IMR-90 (cell line): ENCODE measurements around the gene CDT1. TPM values are rescaled to one million over a fixed set of nuclear protein-coding genes. Genes with fewer than 3 reads are reported as not detected.

Experiments
- ATAC-seq: fragments of 200-7000 bp; cut with Tn5 transposase; 2 replicates; pipeline ENCODE4 v1.9.1; 2020; ENCODE audit warnings: low read depth, mild to moderate bottlenecking, moderate library complexity
- BruUV-seq: library from RNA; stranded (reverse); fragments of 400-500 nt; replicated peaks from 2 replicates; lab custom pipeline; 2021; lab: Mats Ljungman, UMichigan
- CTCF ChIA-PET: fragments of 300-600 bp; formaldehyde crosslinking; extraction: SDS; loops from one replicate; lab custom pipeline; 2021; ENCODE audit warnings: antibody characterized with exemption; lab: Yijun Ruan, JAX
- POLR2A ChIA-PET: fragments of 300-600 bp; sonication (Branson Sonifier 250); formaldehyde crosslinking; loops from one replicate; lab custom pipeline; 2022; ENCODE audit warnings: antibody characterized with exemption; ENCODE audit not compliant: unreplicated experiment; lab: Charles Lee
- DNase-seq: peaks from one replicate; pipeline ENCODE4 v3.0.0; 2013
- H2AFZ ChIP-seq: replicated peaks from 2 replicates; pipeline ENCODE3; 2013; ENCODE audit warnings: low read length, mild to moderate bottlenecking; ENCODE audit not compliant: poor library complexity
- H2AK5ac ChIP-seq: 2 replicates; pipeline ENCODE4 v1.6.1; 2013; ENCODE audit warnings: low read depth, low read length, inconsistent platforms
- H2AK9ac ChIP-seq: replicated peaks from 2 replicates; pipeline ENCODE3; 2013; ENCODE audit warnings: mild to moderate bottlenecking, low read depth, low read length, moderate library complexity; ENCODE audit not compliant: poor library complexity
- H2BK120ac ChIP-seq: 2 replicates; pipeline ENCODE4 v1.6.1; 2013; ENCODE audit warnings: low read depth, low read length, inconsistent platforms
- H2BK15ac ChIP-seq: 3 replicates; pipeline ENCODE4 v1.6.1; 2013; ENCODE audit warnings: low read depth, low read length, inconsistent platforms
- H2BK20ac ChIP-seq: 2 replicates; pipeline ENCODE4 v1.6.1; 2013; ENCODE audit warnings: low read depth, mild to moderate bottlenecking, inconsistent platforms, low read length, moderate library complexity
- H2BK5ac ChIP-seq: 2 replicates; pipeline ENCODE4 v1.6.1; 2013; ENCODE audit warnings: mild to moderate bottlenecking, low read depth, low read length, inconsistent platforms; ENCODE audit not compliant: poor library complexity, severe bottlenecking
- H3K14ac ChIP-seq: replicated peaks from 2 replicates; pipeline ENCODE4 v1.6.1; 2013; ENCODE audit warnings: low read depth, low read length, inconsistent platforms
- H3K18ac ChIP-seq: 2 replicates; pipeline ENCODE4 v1.6.1; 2013; ENCODE audit warnings: low read depth, low read length, control low read depth
- H3K23ac ChIP-seq: 2 replicates; pipeline ENCODE4 v1.6.1; 2013; ENCODE audit warnings: low read depth, low read length, inconsistent platforms
- H3K27ac ChIP-seq: 2 replicates; pipeline ENCODE4 v1.5.1; 2013; ENCODE audit warnings: mild to moderate bottlenecking, control low read depth, low read length; ENCODE audit not compliant: insufficient read depth
- H3K27me3 ChIP-seq: 2 replicates; pipeline ENCODE4 v1.6.1; 2013; ENCODE audit warnings: low read length; ENCODE audit not compliant: control insufficient read depth, insufficient read depth
- H3K36me3 ChIP-seq: 2 replicates; pipeline ENCODE4 v1.6.1; 2013; ENCODE audit warnings: low read length, mixed read lengths; ENCODE audit not compliant: control insufficient read depth, insufficient read depth
- H3K4ac ChIP-seq: 2 replicates; pipeline ENCODE4 v1.6.1; 2013; ENCODE audit warnings: low read depth, low read length, inconsistent platforms
- H3K4me1 ChIP-seq: 2 replicates; pipeline ENCODE4 v1.6.1; 2013; ENCODE audit warnings: low read length, mixed read lengths; ENCODE audit not compliant: control insufficient read depth, insufficient read depth
- H3K4me2 ChIP-seq: 2 replicates; pipeline ENCODE4 v1.6.1; 2013; ENCODE audit warnings: low read depth, mild to moderate bottlenecking, control low read depth, low read length, moderate library complexity
- H3K4me3 ChIP-seq: 2 replicates; pipeline ENCODE4 v1.5.1; 2013; ENCODE audit warnings: low read depth, mild to moderate bottlenecking, control low read depth, low read length, moderate library complexity; ENCODE audit not compliant: insufficient read depth
- H3K56ac ChIP-seq: 2 replicates; pipeline ENCODE4 v1.6.1; 2013; ENCODE audit warnings: low read length, inconsistent platforms; ENCODE audit not compliant: insufficient read depth; ENCODE audit errors: extremely low read depth
- H3K79me1 ChIP-seq, 2 experiments: 2 replicates each; pipeline ENCODE4 v1.6.1; 2013; ENCODE audit warnings: low read length in 2 of 2, inconsistent platforms in 1 of 2, low read depth in 1 of 2
- H3K9ac ChIP-seq: 2 replicates; pipeline ENCODE4 v1.6.1; 2013; ENCODE audit warnings: low read depth, low read length, control low read depth
- H3K9me1 ChIP-seq: 2 replicates; pipeline ENCODE4 v1.6.1; 2013; ENCODE audit warnings: low read length, inconsistent platforms; ENCODE audit not compliant: insufficient read depth
- H3K9me3 ChIP-seq: 2 replicates; pipeline ENCODE4 v1.6.1; 2013; ENCODE audit warnings: low read length; ENCODE audit not compliant: control insufficient read depth, insufficient read depth
- H4K20me1 ChIP-seq: 2 replicates; pipeline ENCODE4 v1.6.1; 2013; ENCODE audit warnings: low read length, inconsistent platforms; ENCODE audit not compliant: insufficient read depth
- H4K5ac ChIP-seq: 2 replicates; pipeline ENCODE4 v1.6.1; 2013; ENCODE audit warnings: mild to moderate bottlenecking, low read depth, low read length, control low read depth
- H4K8ac ChIP-seq, 2 experiments: 2 replicates each; pipeline ENCODE4 v1.6.1; 2013; ENCODE audit warnings: low read depth in 2 of 2, low read length in 2 of 2, control low read depth in 1 of 2, inconsistent platforms in 1 of 2
- H4K91ac ChIP-seq: 2 replicates; pipeline ENCODE4 v1.6.1; 2013; ENCODE audit warnings: low read depth, low read length, inconsistent platforms; ENCODE audit not compliant: insufficient read depth
- BHLHE40 ChIP-seq: fragments of 150-350 bp; IDR thresholded peaks from 2 replicates; pipeline ENCODE4 v1.6.1; 2016; ENCODE audit warnings: mild to moderate bottlenecking, low read depth, low read length
- CEBPB ChIP-seq: IDR thresholded peaks from 2 replicates; pipeline ENCODE4 v1.6.1; 2012; ENCODE audit warnings: low read depth, low read length, improper control_type of control experiment
- CHD1 ChIP-seq: IDR thresholded peaks from 2 replicates; pipeline ENCODE4 v1.6.1; 2012; ENCODE audit warnings: low read depth, low read length, improper control_type of control experiment
- FOS ChIP-seq: fragments of 150-350 bp; IDR thresholded peaks from 2 replicates; pipeline ENCODE4 v1.6.1; 2016; ENCODE audit warnings: low read depth, low read length
- MAZ ChIP-seq: IDR thresholded peaks from 2 replicates; pipeline ENCODE4 v1.6.1; 2012; ENCODE audit warnings: low read depth, mild to moderate bottlenecking, low read length, improper control_type of control experiment, moderate library complexity, borderline replicate concordance
- NFE2L2 ChIP-seq: fragments of 150-350 bp; IDR thresholded peaks from 2 replicates; pipeline ENCODE4 v1.6.1; 2016; ENCODE audit warnings: low read depth, mild to moderate bottlenecking, low read length
- POLR2A ChIP-seq: IDR thresholded peaks from 2 replicates; pipeline ENCODE4 v1.6.1; 2012; ENCODE audit warnings: mild to moderate bottlenecking, low read depth, low read length
- RFX5 ChIP-seq: IDR thresholded peaks from 2 replicates; pipeline ENCODE4 v1.8.0; 2012; ENCODE audit warnings: low read depth, mild to moderate bottlenecking, low read length, moderate library complexity
- SMC3 ChIP-seq: fragments of 150-350 bp; IDR thresholded peaks from 2 replicates; pipeline ENCODE4 v1.6.1; 2016; ENCODE audit warnings: low read depth, mild to moderate bottlenecking, antibody characterized with exemption, low read length, moderate library complexity
- WGBS, 2 experiments: methylation state at CpG; one replicate each; pipeline versions ENCODE4 v1.1.5 to v1.1.7; 2013; ENCODE audit warnings: missing lambda C conversion rate in 2 of 2; ENCODE audit not compliant: insufficient read length in 1 of 2; ENCODE audit errors: extremely low coverage in 2 of 2; 5-methylcytosine and 5-hydroxymethylcytosine counted together
- dilution Hi-C: fragments of 300-500 bp; cut with HindIII; formaldehyde crosslinking; loops from one replicate; pipeline ENCODE4 v1.14.3; 2018; ENCODE audit warnings: low sequenced_read_pairs; ENCODE audit not compliant: unreplicated experiment
- in situ Hi-C: fragments of 300-500 bp; cut with MboI; formaldehyde crosslinking; loops from 3 replicates; pipeline ENCODE4 v1.14.3; 2019; ENCODE audit warnings: low sequenced_read_pairs, inconsistent platforms, mixed read lengths
- intact Hi-C: fragments of 100-400 bp; cut with micrococcal nuclease; formaldehyde crosslinking; loops from 2 replicates; pipeline ENCODE4 v1.10.0; 2022
- polyA plus RNA-seq, 3 experiments: library from polyadenylated mRNA; depleted of rRNA; stranded (reverse); fragments of >200 nt; gene quantifications; 2 replicates each; pipeline ENCODE4 v1.2.3, GENCODE V29; 2012; ENCODE audit warnings: low replicate concordance in 1 of 3
- total RNA-seq: library from RNA; depleted of rRNA; stranded (reverse); fragments of >200 nt; gene quantifications from 2 replicates; pipeline ENCODE4 v1.2.3, GENCODE V29; 2012
- TF ChIP-seq, protein P1 (sequence below): fragments of 150-350 bp; IDR thresholded peaks from 2 replicates; pipeline ENCODE4 v1.6.1; 2016; ENCODE audit warnings: low read depth, mild to moderate bottlenecking, low read length, moderate library complexity, borderline replicate concordance
- TF ChIP-seq, protein P2 (sequence below): conservative IDR thresholded peaks from 2 replicates; pipeline ENCODE4 v1.5.1; 2012; ENCODE audit warnings: mild to moderate bottlenecking, low read depth, low read length, improper control_type of control experiment

The CDT1 gene
- total and polyA plus RNA-seq, 2 of the 4 experiments (the other 2 are of a cell fraction): 3.2 to 11.8 TPM

- peak overlapping the region; percentile 2 for H2AFZ ChIP-seq
- H3K27me3 ChIP-seq: peaks cover 2% of the 10 kb centered on the region; the same call in 1 of the 2 replicates
- H3K9ac ChIP-seq: no peak overlapping the region
- 65% methylated on average over 22 of the region's 35 CpGs; no CpG with 5 or more reads in 1 of the 2 experiments for WGBS, 2 experiments
- no peak overlapping the region for H2BK5ac ChIP-seq
- H3K56ac ChIP-seq: no peak overlapping the region
- ChIA-PET POLR2A (no interaction called here), CTCF (no interaction called here)
- DNase-seq (no peak), ATAC-seq (no peak)
- no peak overlapping the region for H2BK120ac ChIP-seq
- dilution Hi-C loops (no loop called here), in situ Hi-C loops (no loop called here), intact Hi-C loops (no loop called here)
- no peak overlapping the region for H2AK5ac ChIP-seq
- H4K91ac ChIP-seq: no peak overlapping the region
- no peak overlapping the region for H3K4me2 ChIP-seq
- peaks cover 6% of the 10 kb centered on the region for H3K4me1 ChIP-seq
- H3K27ac ChIP-seq: no peak overlapping the region
- H4K8ac ChIP-seq: no peak overlapping the region
- no peaks in the 10 kb centered on the region for H3K36me3 ChIP-seq
- H2BK15ac ChIP-seq: no peak overlapping the region
- no peaks in the 10 kb centered on the region for H3K9me3 ChIP-seq
- H2BK20ac ChIP-seq: no peak overlapping the region
- no peaks in the 10 kb centered on the region for H3K79me1 ChIP-seq
- H4K20me1 ChIP-seq: no peaks in the 10 kb centered on the region; the same call in 1 of the 2 replicates
- no peak overlapping the region for H2AK9ac ChIP-seq
- H3K4me3 ChIP-seq: no peak overlapping the region
- no TSS peak for BruUV-seq
- no peak overlapping the region for H3K18ac ChIP-seq
- H3K14ac ChIP-seq: no peak overlapping the region
- no peak overlapping the region for H3K23ac ChIP-seq
- H4K5ac ChIP-seq: no peak overlapping the region
- TF ChIP-seq CEBPB (no peak), CHD1 (no peak), SMC3 (no peak), NFE2L2 (no peak), FOS (no peak), BHLHE40 (no peak), POLR2A (no peak), MAZ (no peak), RFX5 (no peak)
- TF ChIP-seq, protein P1, sequence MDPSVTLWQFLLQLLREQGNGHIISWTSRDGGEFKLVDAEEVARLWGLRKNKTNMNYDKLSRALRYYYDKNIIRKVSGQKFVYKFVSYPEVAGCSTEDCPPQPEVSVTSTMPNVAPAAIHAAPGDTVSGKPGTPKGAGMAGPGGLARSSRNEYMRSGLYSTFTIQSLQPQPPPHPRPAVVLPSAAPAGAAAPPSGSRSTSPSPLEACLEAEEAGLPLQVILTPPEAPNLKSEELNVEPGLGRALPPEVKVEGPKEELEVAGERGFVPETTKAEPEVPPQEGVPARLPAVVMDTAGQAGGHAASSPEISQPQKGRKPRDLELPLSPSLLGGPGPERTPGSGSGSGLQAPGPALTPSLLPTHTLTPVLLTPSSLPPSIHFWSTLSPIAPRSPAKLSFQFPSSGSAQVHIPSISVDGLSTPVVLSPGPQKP: no peak
- TF ChIP-seq, protein P2, sequence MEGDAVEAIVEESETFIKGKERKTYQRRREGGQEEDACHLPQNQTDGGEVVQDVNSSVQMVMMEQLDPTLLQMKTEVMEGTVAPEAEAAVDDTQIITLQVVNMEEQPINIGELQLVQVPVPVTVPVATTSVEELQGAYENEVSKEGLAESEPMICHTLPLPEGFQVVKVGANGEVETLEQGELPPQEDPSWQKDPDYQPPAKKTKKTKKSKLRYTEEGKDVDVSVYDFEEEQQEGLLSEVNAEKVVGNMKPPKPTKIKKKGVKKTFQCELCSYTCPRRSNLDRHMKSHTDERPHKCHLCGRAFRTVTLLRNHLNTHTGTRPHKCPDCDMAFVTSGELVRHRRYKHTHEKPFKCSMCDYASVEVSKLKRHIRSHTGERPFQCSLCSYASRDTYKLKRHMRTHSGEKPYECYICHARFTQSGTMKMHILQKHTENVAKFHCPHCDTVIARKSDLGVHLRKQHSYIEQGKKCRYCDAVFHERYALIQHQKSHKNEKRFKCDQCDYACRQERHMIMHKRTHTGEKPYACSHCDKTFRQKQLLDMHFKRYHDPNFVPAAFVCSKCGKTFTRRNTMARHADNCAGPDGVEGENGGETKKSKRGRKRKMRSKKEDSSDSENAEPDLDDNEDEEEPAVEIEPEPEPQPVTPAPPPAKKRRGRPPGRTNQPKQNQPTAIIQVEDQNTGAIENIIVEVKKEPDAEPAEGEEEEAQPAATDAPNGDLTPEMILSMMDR: no peak
- no peak overlapping the region for H3K4ac ChIP-seq
- 0 out of 2 replicates have a peak, but pooled peaks cover 3% of the 10 kb centered on the region for H3K9me1 ChIP-seq
These were observed 10.2 kb upstream of the CDT1 start for GRCh38 chr16:88793251-88793954.
